HepG2 (cell line): ENCODE measurements around the gene CLK4. TPM values are rescaled to one million over a fixed set of nuclear protein-coding genes. Genes with fewer than 3 reads are reported as not detected.

Source experiments
- ATAC-seq: fragments of 200-7000 bp; cut with Tn5 transposase; 3 replicates; pipeline ENCODE4 v1.9.1; 2020; ENCODE audit warnings: mild to moderate bottlenecking, moderate library complexity
- BruUV-seq: library from RNA; stranded (reverse); fragments of 400-500 nt; replicated peaks from 2 replicates; lab custom pipeline; 2021; lab: Mats Ljungman, UMichigan
- CTCF ChIA-PET: fragments of 300-600 bp; formaldehyde crosslinking; extraction: SDS; loops from one replicate; lab custom pipeline; 2021; ENCODE audit warnings: low total read pairs, inconsistent platforms, low intra/inter-chr PET ratio; lab: Yijun Ruan, JAX
- POLR2A ChIA-PET: fragments of 350-600 bp; sonication (Branson Sonifier 250); formaldehyde crosslinking; loops from one replicate; lab custom pipeline; 2020; ENCODE audit warnings: antibody characterized with exemption, inconsistent platforms; lab: Yijun Ruan, JAX
- DNase-seq: peaks from one replicate; pipeline ENCODE4 v3.0.0-alpha.2; 2015; ENCODE audit warnings: low spot score
- FAIRE-seq: peaks from 3 replicates; lab custom pipeline; 2011; peaks lifted over from hg19 to GRCh38; lab: Jason Lieb, UNC
- H2AFZ ChIP-seq: one replicate; pipeline ENCODE4 v1.6.1; 2011; ENCODE audit warnings: low read length, inconsistent platforms
- H3K27ac ChIP-seq: fragments of 300-600 bp; 3 replicates; pipeline ENCODE4 v1.8.0; 2011; ENCODE audit warnings: mixed run types, mild to moderate bottlenecking, mixed read lengths, low read length, inconsistent platforms; ENCODE audit not compliant: insufficient read depth; ENCODE audit errors: extremely low read length
- H3K27me3 ChIP-seq, 2 experiments: fragments of 200-600 bp in 1 of 2; 2 replicates in 1 of 2; 3 replicates in 1 of 2; pipeline versions ENCODE4 v1.6.0 to v1.8.0; 2011; ENCODE audit warnings: low read length in 2 of 2, mild to moderate bottlenecking in 2 of 2, moderate library complexity in 2 of 2, inconsistent platforms in 1 of 2; ENCODE audit not compliant: insufficient read depth in 2 of 2, control insufficient read depth in 1 of 2
- H3K36me3 ChIP-seq, 2 experiments: fragments of 200-600 bp in 1 of 2; replicated peaks in 1 of 2; 2 replicates in 1 of 2; 3 replicates in 1 of 2; pipeline versions ENCODE4 v1.5.1 to v1.8.0; 2011; ENCODE audit warnings: low read length in 2 of 2, inconsistent platforms in 1 of 2; ENCODE audit not compliant: insufficient read depth in 2 of 2, control insufficient read depth in 1 of 2
- H3K4me1 ChIP-seq: 2 replicates; pipeline ENCODE4 v1.5.1; 2012; ENCODE audit warnings: low read length, inconsistent platforms; ENCODE audit not compliant: insufficient read depth
- H3K4me2 ChIP-seq: 2 replicates; pipeline ENCODE4 v1.6.0; 2011; ENCODE audit warnings: low read depth, low read length, inconsistent platforms
- H3K4me3 ChIP-seq, 3 experiments: fragments of 200-600 bp in 1 of 3; sonication (generic), shearing (Covaris generic) in 1 of 3; replicated peaks in 1 of 3; 2 replicates each; pipeline ENCODE4 v1.5.1; 2011 to 2016; ENCODE audit warnings: low read length in 3 of 3, inconsistent platforms in 2 of 3, low read depth in 2 of 3, mild to moderate bottlenecking in 2 of 3, control low read depth in 1 of 3, mixed read lengths in 1 of 3; ENCODE audit not compliant: insufficient read depth in 1 of 3
- H3K79me2 ChIP-seq: one replicate; pipeline ENCODE4 v1.6.1; 2011; ENCODE audit warnings: low read length, inconsistent platforms; ENCODE audit not compliant: insufficient read depth
- H3K9ac ChIP-seq: 2 replicates; pipeline ENCODE4 v1.6.0; 2011; ENCODE audit warnings: mild to moderate bottlenecking, low read depth, low read length, inconsistent platforms; ENCODE audit not compliant: insufficient read depth
- H3K9me3 ChIP-seq: 2 replicates; pipeline ENCODE4 v1.5.1; 2012; ENCODE audit warnings: mild to moderate bottlenecking, low read length
- H4K20me1 ChIP-seq: 2 replicates; pipeline ENCODE4 v1.6.0; 2011; ENCODE audit warnings: inconsistent platforms, mild to moderate bottlenecking, low read length, moderate library complexity; ENCODE audit not compliant: insufficient read depth
- GFI1 ChIP-seq: sonication (generic); formaldehyde crosslinking; IDR thresholded peaks from 2 replicates; pipeline ENCODE4 v1.5.0; 2020; ENCODE audit warnings: missing genetic modification reagents, mild to moderate bottlenecking, borderline replicate concordance
- KDM4B ChIP-seq: sonication (generic); formaldehyde crosslinking; IDR thresholded peaks from 2 replicates; pipeline ENCODE4 v1.4.0; 2020; ENCODE audit warnings: missing genetic modification reagents
- KLF16 ChIP-seq, 2 experiments: sonication (generic) in 1 of 2; formaldehyde crosslinking in 1 of 2; IDR thresholded peaks; 2 replicates each; pipeline versions ENCODE4 v1.6.1 to v1.8.0; 2016 to 2023; ENCODE audit warnings: missing genetic modification reagents in 2 of 2, missing compliant biosample characterization in 1 of 2
- MED13 ChIP-seq: sonication (generic); formaldehyde crosslinking; IDR thresholded peaks from 2 replicates; pipeline ENCODE4 v1.5.0; 2020; ENCODE audit warnings: missing genetic modification reagents
- MNT ChIP-seq: fragments of 450-650 bp; IDR thresholded peaks from 2 replicates; pipeline ENCODE4 v1.6.1; 2016
- MXD1 ChIP-seq: sonication (generic); formaldehyde crosslinking; IDR thresholded peaks from 2 replicates; pipeline ENCODE4 v1.4.0; 2020; ENCODE audit warnings: mild to moderate bottlenecking, missing genetic modification reagents
- PAX8 ChIP-seq: sonication (generic); formaldehyde crosslinking; IDR thresholded peaks from 2 replicates; pipeline ENCODE4 v1.8.0; 2022; ENCODE audit warnings: mild to moderate bottlenecking, missing genetic modification reagents, borderline replicate concordance
- SIX4 ChIP-seq: sonication (generic); formaldehyde crosslinking; IDR thresholded peaks from 2 replicates; pipeline ENCODE4 v1.4.0; 2020; ENCODE audit warnings: missing genetic modification reagents
- SKI ChIP-seq: fragments of 450-650 bp; IDR thresholded peaks from one replicate; pipeline ENCODE4 v1.6.1; 2018; ENCODE audit warnings: mild to moderate bottlenecking; ENCODE audit not compliant: partially characterized antibody
- ZFP37 ChIP-seq: sonication (generic); formaldehyde crosslinking; IDR thresholded peaks from 2 replicates; pipeline ENCODE4 v1.4.0; 2020; ENCODE audit warnings: missing genetic modification reagents, borderline replicate concordance
- ZNF121 ChIP-seq: sonication (generic); formaldehyde crosslinking; IDR thresholded peaks from 2 replicates; pipeline ENCODE4 v1.5.0; 2020; ENCODE audit warnings: mild to moderate bottlenecking, missing genetic modification reagents
- ZNF367 ChIP-seq: sonication (generic); formaldehyde crosslinking; IDR thresholded peaks from 2 replicates; pipeline ENCODE4 v1.4.0; 2020; ENCODE audit warnings: missing genetic modification reagents, borderline replicate concordance
- ZNF614 ChIP-seq: IDR thresholded peaks from 2 replicates; pipeline ENCODE4 v1.6.1; 2018; ENCODE audit warnings: missing biosample characterization, missing genetic modification reagents, inconsistent platforms, borderline replicate concordance
- ZNF768 ChIP-seq: sonication (generic); formaldehyde crosslinking; IDR thresholded peaks from 2 replicates; pipeline ENCODE4 v1.4.0; 2020; ENCODE audit warnings: missing genetic modification reagents
- ZNF816 ChIP-seq: sonication (generic); formaldehyde crosslinking; IDR thresholded peaks from 2 replicates; pipeline ENCODE4 v1.8.0; 2022; ENCODE audit warnings: missing genetic modification reagents, mild to moderate bottlenecking, borderline replicate concordance
- WGBS: methylation state at CpG from one replicate; pipeline ENCODE4 v1.1.6; 2017; ENCODE audit warnings: low lambda C conversion rate; 5-methylcytosine and 5-hydroxymethylcytosine counted together
- in situ Hi-C: cut with HindIII; loops from 2 replicates; pipeline ENCODE4 v1.10.0; 2017; ENCODE audit warnings: low pct_unique_long_range_greater_than_20kb; ENCODE audit not compliant: extremely low pct_ligation_motif_present
- intact Hi-C: fragments of 100-400 bp; cut with micrococcal nuclease; formaldehyde crosslinking; loops from one replicate; pipeline ENCODE4 v1.10.0; 2022; ENCODE audit not compliant: unreplicated experiment
- polyA plus RNA-seq, 8 experiments: library from polyadenylated mRNA; depleted of rRNA in 3 of 8; stranded (reverse) in 7 of 8; unstranded in 1 of 8; fragments of >200 nt; fragmentation: Illumina TruSeq in 4 of 8; extraction: Trizol in 4 of 8; gene quantifications; 2 replicates each; pipeline versions ENCODE4 v1.2.1 to v1.2.3, GENCODE V29; 2011 to 2016; ENCODE audit warnings: low read depth in 4 of 8, missing spikeins in 1 of 8, mixed read lengths in 1 of 8; ENCODE audit not compliant: insufficient read depth in 1 of 8
- total RNA-seq, 5 experiments: library from RNA; depleted of rRNA; stranded (reverse); fragments of >200 nt; fragmentation: Illumina TruSeq; extraction: Trizol; gene quantifications; 2 replicates each; pipeline ENCODE4 v1.2.3, GENCODE V29; 2016; ENCODE audit warnings: low read depth in 1 of 5

Gene CLK4
- total and polyA plus RNA-seq, 2 of the 13 experiments (the other 11 are each of a cell fraction or from before 2014, with no cell fraction given): 17.7 to 18.4 TPM

DNA sequence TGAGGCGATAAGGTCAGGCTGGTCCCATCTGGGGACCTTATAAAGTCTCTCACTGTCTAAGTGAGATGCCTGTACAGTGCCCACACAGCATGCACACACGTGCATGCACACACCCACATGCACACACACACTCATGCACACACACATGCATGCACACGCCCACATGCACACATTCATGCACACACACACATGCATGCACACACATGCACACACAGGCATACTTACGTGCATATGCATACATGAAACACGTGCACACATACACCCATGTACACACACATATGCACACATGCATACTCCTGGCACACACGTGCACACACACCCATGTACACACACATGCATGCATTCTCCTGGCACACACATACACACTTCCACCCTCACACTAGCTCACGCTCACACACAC is 48.9 kb downstream of the CLK4 start:
- ChIA-PET CTCF (no interaction called here), POLR2A (no interaction called here)
- no peak overlapping the region for H3K27ac ChIP-seq
- peaks cover 1 to 33% of the 10 kb centered on the region in 2 experiments; a peak in 4 of 5 replicates for H3K27me3 ChIP-seq
- ATAC-seq (no peak), DNase-seq (no peak), FAIRE-seq (no peak)
- no peak overlapping the region for H2AFZ ChIP-seq
- H3K9me3 ChIP-seq: no peaks in the 10 kb centered on the region
- no peak for TF ChIP-seq ZNF367 (CRISPR knock-in tag)
- peak; percentile 99 for TF ChIP-seq MNT
- intact Hi-C loops (no loop called here), in situ Hi-C loops (no loop called here)
- WGBS: 24% methylated on average over 5 of the region's 7 CpGs
- H3K4me1 ChIP-seq: no peaks in the 10 kb centered on the region
- no peak overlapping the region for H3K9ac ChIP-seq
- BruUV-seq: no TSS peak
- no peaks in the 10 kb centered on the region for H4K20me1 ChIP-seq
- H3K36me3 ChIP-seq: no peaks in the 10 kb centered on the region
- no peaks in the 10 kb centered on the region for H3K79me2 ChIP-seq
- H3K4me2 ChIP-seq: no peak overlapping the region
- H3K4me3 ChIP-seq: no peak overlapping the region

DNA sequence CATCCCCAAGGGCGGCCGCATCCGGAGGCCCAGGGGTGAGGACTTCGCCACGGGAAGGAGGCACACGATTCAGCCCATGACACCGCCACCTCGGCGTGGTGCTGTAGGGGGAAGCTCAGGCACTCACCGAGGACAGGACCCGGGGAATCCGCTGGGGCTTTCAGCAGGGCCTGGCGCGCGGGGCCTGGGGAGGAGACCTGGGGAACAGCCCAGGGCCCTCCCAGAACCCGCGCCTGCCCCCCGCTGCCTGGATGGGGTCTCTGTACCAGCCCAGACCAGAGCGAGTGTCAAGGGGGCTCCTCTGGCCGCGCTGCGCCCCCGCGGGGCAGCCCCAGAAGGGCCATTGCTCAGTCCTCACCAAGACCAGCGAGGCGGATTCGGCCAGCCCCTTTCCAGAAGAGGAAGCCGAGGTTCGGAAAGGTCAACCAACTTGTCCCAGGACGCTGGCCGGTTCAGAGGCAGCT is 49.4 kb downstream of the CLK4 start:
- Histone ChIP-seq H3K4me3 (no peak overlapping the region), H3K4me1 (no peaks in the 10 kb centered on the region), H3K27me3 (peaks cover 1 to 28% of the 10 kb centered on the region in 2 experiments; a peak in 3 of 5 replicates), H3K9me3 (0 out of 2 replicates have a peak, but pooled peaks cover 5% of the 10 kb centered on the region), H3K9ac (no peak overlapping the region), H3K36me3 (no peaks in the 10 kb centered on the region), H3K79me2 (no peaks in the 10 kb centered on the region), H3K4me2 (no peak overlapping the region), H3K27ac (no peak overlapping the region), H4K20me1 (no peaks in the 10 kb centered on the region), H2AFZ (no peak overlapping the region)
- DNase-seq (no peak), FAIRE-seq (no peak), ATAC-seq (no peak)
- in situ Hi-C loops: no loop called here
- no TSS peak for BruUV-seq
- intact Hi-C loops: no loop called here
- ChIA-PET POLR2A (no interaction called here), CTCF (no interaction called here)
- TF ChIP-seq SKI (no peak), ZNF768 (CRISPR knock-in tag) (no peak), ZNF816 (CRISPR knock-in tag) (no peak), MED13 (CRISPR knock-in tag) (no peak), ZFP37 (CRISPR knock-in tag) (no peak), ZNF614 (no peak), PAX8 (CRISPR knock-in tag) (no peak), MXD1 (CRISPR knock-in tag) (no peak), KDM4B (no peak), SIX4 (CRISPR knock-in tag) (no peak), ZNF121 (CRISPR knock-in tag) (no peak), GFI1 (CRISPR knock-in tag) (no peak), KLF16 (CRISPR knock-in tag; IDR thresholded peaks at IDR 0.05) (no peak)
- WGBS: 63% methylated on average over 7 of the region's 31 CpGs
